H1 (cell line): ENCODE results near the gene NDNF.

Source experiments
- CEBPB ChIP-seq: IDR thresholded peaks from 2 replicates; pipeline ENCODE4 v1.6.1; 2012; ENCODE audit warnings: low read depth, low read length
- CTBP2 ChIP-seq: IDR thresholded peaks from 2 replicates; pipeline ENCODE4 v1.7.0; 2011; ENCODE audit warnings: borderline replicate concordance, mild to moderate bottlenecking, moderate library complexity, mixed read lengths, low read length; ENCODE audit not compliant: insufficient read depth, insufficient read length
- CTCF ChIP-seq, 3 experiments: IDR thresholded peaks; 1 replicate in 2 of 3; 2 replicates in 1 of 3; pipeline versions ENCODE4 v1.5.1 to v1.6.1; 2011; ENCODE audit warnings: low read length in 3 of 3, mild to moderate bottlenecking in 3 of 3, inconsistent platforms in 2 of 3, low read depth in 1 of 3, moderate library complexity in 1 of 3; ENCODE audit not compliant: insufficient read depth in 1 of 3; ENCODE audit errors: control extremely low read depth in 1 of 3
- MAX ChIP-seq: IDR thresholded peaks from 2 replicates; pipeline ENCODE4 v1.6.1; 2012; ENCODE audit warnings: inconsistent platforms
- POLR2A ChIP-seq, 2 experiments: IDR thresholded peaks; 1 replicate in 1 of 2; 2 replicates in 1 of 2; pipeline ENCODE4 v1.6.1; 2011; ENCODE audit warnings: low read depth in 2 of 2, low read length in 2 of 2, mild to moderate bottlenecking in 2 of 2; ENCODE audit errors: control extremely low read depth in 1 of 2
- RFX5 ChIP-seq: IDR thresholded peaks from 2 replicates; pipeline ENCODE4 v1.6.1; 2011; ENCODE audit warnings: low read depth, low read length, improper control_type of control experiment, borderline replicate concordance
- SIN3A ChIP-seq, 2 experiments: IDR thresholded peaks in 1 of 2; conservative IDR thresholded peaks in 1 of 2; 2 replicates each; pipeline ENCODE4 v1.6.1; 2011 to 2012; ENCODE audit warnings: low read length in 2 of 2, improper control_type of control experiment in 1 of 2, low read depth in 1 of 2, mild to moderate bottlenecking in 1 of 2

GRCh38 chr4:121003863-121004262 lies 68.5 kb downstream of the NDNF start:
- TF ChIP-seq RFX5, result no peak
- TF ChIP-seq MAX, result no peak
- no peak for TF ChIP-seq CEBPB
- no peak for TF ChIP-seq CTCF (IDR thresholded peaks at IDR 0.05; ENCODE audit: control extremely low read depth in 1 of 3, insufficient read depth in 1 of 3, low read depth in 1 of 3, low read length in 3 of 3)
- TF ChIP-seq SIN3A (conservative IDR thresholded peaks at IDR 0.05 in 1 of 2, IDR thresholded peaks at IDR 0.05 in 1 of 2; ENCODE audit: low read depth in 1 of 2, low read length in 2 of 2), result no peak
- TF ChIP-seq CTBP2, result no peak
- TF ChIP-seq POLR2A (IDR thresholded peaks at IDR 0.05; ENCODE audit: control extremely low read depth in 1 of 2, low read depth in 2 of 2, low read length in 2 of 2), result no peak
